ENCODE results near the gene TTC39B. TPM values are rescaled to one million over a fixed set of nuclear protein-coding genes. Genes with fewer than 3 reads are reported as not detected.

TTC39B gene
- total RNA-seq, 1 donor from 2014 or later: 49.2 TPM

GRCh38 chr9:15191378-15191777, 115.6 kb downstream of the TTC39B start:
- Histone ChIP-seq H3K27ac (no peak overlapping the region), H3K27me3 (ENCODE audit: low read depth) (no peaks in the 10 kb centered on the region), H3K9me3 (no peaks in the 10 kb centered on the region), H3K4me1 (no peaks in the 10 kb centered on the region), H3K36me3 (peaks cover 77% of the 10 kb centered on the region), H3K4me3 (no peak overlapping the region)
- no peak for ATAC-seq
- TF ChIP-seq, protein P1, sequence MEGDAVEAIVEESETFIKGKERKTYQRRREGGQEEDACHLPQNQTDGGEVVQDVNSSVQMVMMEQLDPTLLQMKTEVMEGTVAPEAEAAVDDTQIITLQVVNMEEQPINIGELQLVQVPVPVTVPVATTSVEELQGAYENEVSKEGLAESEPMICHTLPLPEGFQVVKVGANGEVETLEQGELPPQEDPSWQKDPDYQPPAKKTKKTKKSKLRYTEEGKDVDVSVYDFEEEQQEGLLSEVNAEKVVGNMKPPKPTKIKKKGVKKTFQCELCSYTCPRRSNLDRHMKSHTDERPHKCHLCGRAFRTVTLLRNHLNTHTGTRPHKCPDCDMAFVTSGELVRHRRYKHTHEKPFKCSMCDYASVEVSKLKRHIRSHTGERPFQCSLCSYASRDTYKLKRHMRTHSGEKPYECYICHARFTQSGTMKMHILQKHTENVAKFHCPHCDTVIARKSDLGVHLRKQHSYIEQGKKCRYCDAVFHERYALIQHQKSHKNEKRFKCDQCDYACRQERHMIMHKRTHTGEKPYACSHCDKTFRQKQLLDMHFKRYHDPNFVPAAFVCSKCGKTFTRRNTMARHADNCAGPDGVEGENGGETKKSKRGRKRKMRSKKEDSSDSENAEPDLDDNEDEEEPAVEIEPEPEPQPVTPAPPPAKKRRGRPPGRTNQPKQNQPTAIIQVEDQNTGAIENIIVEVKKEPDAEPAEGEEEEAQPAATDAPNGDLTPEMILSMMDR (IDR thresholded peaks at IDR 0.05): no peak
- intact Hi-C loops (cut with DNase I): no loop called here
- DNase-seq: no peak

DNA sequence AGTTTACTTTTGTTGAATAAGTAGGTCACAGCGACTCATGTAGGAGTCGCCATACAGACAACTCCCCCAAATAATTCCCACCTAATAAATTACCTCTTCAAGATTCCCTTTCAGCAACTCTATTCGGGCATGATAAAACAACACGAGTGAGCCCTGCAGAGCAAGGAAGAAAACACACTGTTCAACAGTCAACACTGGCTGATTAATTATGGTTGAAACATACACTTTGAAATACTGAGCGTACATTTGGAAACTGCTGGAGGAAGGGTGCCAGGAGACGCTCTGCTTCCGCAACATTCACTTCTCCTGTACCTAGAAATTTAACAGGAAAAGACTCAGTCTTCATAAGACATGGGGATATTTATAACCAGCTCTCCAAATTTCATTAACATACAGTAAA, 117.5 kb downstream of the TTC39B start:
- DNase-seq (no peak), ATAC-seq (no peak)
- Histone ChIP-seq H3K27me3 (ENCODE audit: low read depth) (no peaks in the 10 kb centered on the region), H3K4me3 (no peak overlapping the region), H3K9me3 (no peaks in the 10 kb centered on the region), H3K27ac (no peak overlapping the region), H3K4me1 (no peaks in the 10 kb centered on the region), H3K36me3 (peaks cover 90% of the 10 kb centered on the region)
- TF ChIP-seq, protein P1 (IDR thresholded peaks at IDR 0.05): no peak
- intact Hi-C loops (cut with DNase I): no loop called here

DNA sequence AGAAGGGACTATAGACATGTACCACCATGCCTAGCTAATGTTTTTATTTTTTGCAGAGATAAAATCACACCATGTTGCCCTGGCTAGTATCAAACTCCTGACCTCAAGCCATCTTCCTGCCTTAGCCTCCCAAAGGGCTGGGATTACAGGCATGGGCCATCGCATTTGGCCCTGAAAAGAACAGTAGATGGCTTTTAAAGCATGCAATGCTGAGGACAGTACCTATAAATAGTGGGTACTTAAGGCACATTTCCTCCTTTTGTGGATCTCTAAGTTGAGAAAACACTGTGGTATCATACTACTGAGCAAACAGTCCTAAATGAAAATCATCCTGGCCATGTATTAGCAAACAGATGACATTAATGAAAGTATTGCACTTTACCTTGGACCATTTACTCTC, 119.4 kb downstream of the TTC39B start:
- DNase-seq (no peak), ATAC-seq (no peak)
- H3K4me1 ChIP-seq: no peaks in the 10 kb centered on the region
- intact Hi-C loops (cut with DNase I): no loop called here
- H3K9me3 ChIP-seq: no peaks in the 10 kb centered on the region
- H3K4me3 ChIP-seq: no peak overlapping the region
- H3K36me3 ChIP-seq: peaks cover 93% of the 10 kb centered on the region
- no peaks in the 10 kb centered on the region for H3K27me3 ChIP-seq (ENCODE audit: low read depth)
- TF ChIP-seq, protein P1 (IDR thresholded peaks at IDR 0.05): no peak
- no peak overlapping the region for H3K27ac ChIP-seq

DNA sequence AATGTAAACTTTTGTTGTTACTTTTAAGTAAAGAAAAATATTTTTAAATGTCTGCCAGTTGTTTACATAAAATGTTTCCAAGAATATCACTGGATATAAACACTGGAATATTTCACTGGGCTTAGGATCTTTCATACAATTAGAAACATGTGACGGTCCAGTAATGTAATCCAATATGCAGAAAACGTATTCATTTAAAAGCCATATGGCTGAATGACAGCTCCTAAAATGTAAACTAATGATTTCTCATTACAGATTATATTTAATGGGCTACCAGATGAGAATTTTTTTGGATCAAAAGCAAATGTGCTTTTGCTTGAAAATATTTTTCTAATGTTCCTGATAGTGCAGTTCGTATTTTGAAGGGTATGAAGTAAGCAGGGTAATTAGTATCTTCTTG, 124.3 kb downstream of the TTC39B start:
- H3K27me3 ChIP-seq (ENCODE audit: low read depth): no peaks in the 10 kb centered on the region
- TF ChIP-seq, protein P1 (IDR thresholded peaks at IDR 0.05): no peak
- peaks cover 64% of the 10 kb centered on the region for H3K36me3 ChIP-seq
- DNase-seq (no peak), ATAC-seq (no peak)
- intact Hi-C loops (cut with DNase I): no loop called here
- H3K4me3 ChIP-seq: no peak overlapping the region
- H3K4me1 ChIP-seq: no peaks in the 10 kb centered on the region
- no peaks in the 10 kb centered on the region for H3K9me3 ChIP-seq
- no peak overlapping the region for H3K27ac ChIP-seq

DNA sequence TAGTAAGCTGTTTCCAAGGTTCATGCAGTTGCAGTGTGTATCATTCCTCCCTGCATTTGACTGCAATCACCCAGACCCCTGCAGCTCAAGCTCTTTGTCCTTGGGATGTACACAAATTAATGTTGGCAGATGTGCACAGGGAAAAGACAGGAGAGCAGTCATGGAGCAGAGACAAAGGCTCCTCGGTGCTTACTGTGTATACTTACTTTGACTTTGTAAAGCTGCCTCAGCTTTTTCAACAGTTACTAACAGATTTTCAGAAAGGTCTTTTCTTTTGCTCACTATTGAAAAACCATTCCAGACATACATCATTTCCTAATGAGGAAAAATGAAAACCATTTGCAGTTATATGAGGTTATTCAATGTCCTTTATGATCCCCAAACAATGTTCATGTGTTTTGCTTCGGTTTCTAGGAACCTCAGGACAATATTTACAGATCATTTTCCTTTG, 124.9 kb downstream of the TTC39B start:
- no peaks in the 10 kb centered on the region for H3K4me1 ChIP-seq
- H3K4me3 ChIP-seq: no peak overlapping the region
- ATAC-seq (no peak), DNase-seq (no peak)
- H3K27ac ChIP-seq: no peak overlapping the region
- peaks cover 58% of the 10 kb centered on the region for H3K36me3 ChIP-seq
- intact Hi-C loops (cut with DNase I): no loop called here
- H3K9me3 ChIP-seq: no peaks in the 10 kb centered on the region
- TF ChIP-seq, protein P1 (IDR thresholded peaks at IDR 0.05): no peak
- no peaks in the 10 kb centered on the region for H3K27me3 ChIP-seq (ENCODE audit: low read depth)

DNA sequence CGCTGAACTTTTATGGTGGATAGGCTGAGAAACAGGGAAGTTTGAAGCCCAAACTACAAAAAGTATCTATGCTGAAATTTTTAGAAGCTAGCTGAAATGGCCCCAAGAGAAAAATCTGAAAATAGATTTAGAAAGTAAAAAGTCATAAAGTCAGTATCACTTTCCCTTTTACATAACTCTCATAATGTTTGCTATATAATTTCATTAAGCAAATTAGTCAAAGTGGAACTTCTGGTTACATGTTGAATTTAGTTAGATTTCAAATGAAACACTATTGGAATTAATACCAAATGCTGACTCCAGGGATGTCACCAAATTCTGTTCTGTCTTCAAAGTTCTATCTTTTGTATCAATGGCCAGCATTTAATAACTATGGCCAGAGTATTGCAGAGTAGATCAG, 126.9 kb downstream of the TTC39B start:
- DNase-seq (no peak), ATAC-seq (no peak)
- TF ChIP-seq, protein P1 (IDR thresholded peaks at IDR 0.05): no peak
- intact Hi-C loops (cut with DNase I): no loop called here
- Histone ChIP-seq H3K36me3 (peaks cover 43% of the 10 kb centered on the region), H3K9me3 (no peaks in the 10 kb centered on the region), H3K27me3 (ENCODE audit: low read depth) (no peaks in the 10 kb centered on the region), H3K27ac (no peak overlapping the region), H3K4me1 (no peaks in the 10 kb centered on the region), H3K4me3 (no peak overlapping the region)
